ENCODE measurements around the gene TSGA10IP.
A peak's percentile ranks its signal among the peaks of the same experiment; 100 is the strongest.

Gene TSGA10IP

GRCh38 chr11:65945430-65945911 is at the start of gene TSGA10IP:
Gene TSGA10IP (plus strand): TSS chr11:65945480. CDS start chr11:65945676, 196 bp downstream.
- DNase-seq, result no peak

- no peak for DNase-seq
Observed at GRCh38 chr11:65895482-65895981, 49.7 kb upstream of the TSGA10IP start.

DNA sequence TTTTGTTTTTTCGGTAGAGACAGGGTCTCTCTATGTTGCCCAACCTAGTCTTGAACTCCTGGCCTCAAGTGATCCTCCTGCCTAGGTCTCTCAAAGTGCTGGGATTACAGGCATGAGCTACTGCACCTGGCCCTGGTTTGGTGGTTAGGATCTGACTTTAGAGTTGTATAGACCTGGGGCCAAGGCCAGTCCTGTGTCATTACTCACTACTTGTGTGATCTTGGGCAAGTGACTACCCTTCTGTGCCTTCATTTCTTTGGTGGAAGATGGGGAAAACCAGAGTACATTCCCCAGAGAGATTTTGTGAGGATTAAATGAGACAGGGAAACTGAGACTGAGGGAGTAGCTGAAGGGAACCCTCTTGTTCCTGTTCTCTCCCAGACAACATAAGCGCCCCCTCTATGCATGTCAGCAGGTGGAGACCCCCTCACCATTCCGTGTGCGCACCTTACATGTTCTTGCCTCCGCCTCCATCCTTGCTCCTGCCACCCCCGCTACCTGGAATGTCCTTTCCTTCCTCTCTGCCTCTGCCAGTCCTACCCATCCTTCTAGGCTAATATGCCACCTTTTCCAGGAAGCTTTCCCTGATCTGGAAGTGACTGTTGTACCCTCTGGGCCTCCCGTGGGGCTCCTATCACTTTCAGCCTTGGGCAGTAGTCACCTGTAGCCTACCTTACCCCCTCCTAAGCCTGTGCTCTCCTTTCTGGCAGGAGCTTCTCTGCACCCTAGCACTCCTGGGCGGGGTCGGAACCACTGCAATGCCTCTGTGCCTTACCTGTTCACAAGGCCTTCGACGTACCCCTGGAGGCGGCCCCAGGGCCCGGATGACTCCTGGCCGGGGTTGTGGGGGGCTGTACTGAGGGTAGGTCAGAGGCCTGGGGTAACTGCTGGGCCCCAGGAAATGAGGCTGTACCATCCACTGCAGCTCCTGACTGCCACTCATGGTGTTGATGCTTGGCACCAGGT is 49.0 kb upstream of the TSGA10IP start:
- no peak for DNase-seq

GRCh38 chr11:65897020-65897471 is 48.2 kb upstream of the TSGA10IP start:
- DNase-seq, result no peak

- DNase-seq, result no peak
Observed at GRCh38 chr11:65898656-65899355, 46.5 kb upstream of the TSGA10IP start.

- DNase-seq, result peak in 1 of 58 donors; percentile 47
Observed at GRCh38 chr11:65899356-65900124, 45.7 kb upstream of the TSGA10IP start.

DNA sequence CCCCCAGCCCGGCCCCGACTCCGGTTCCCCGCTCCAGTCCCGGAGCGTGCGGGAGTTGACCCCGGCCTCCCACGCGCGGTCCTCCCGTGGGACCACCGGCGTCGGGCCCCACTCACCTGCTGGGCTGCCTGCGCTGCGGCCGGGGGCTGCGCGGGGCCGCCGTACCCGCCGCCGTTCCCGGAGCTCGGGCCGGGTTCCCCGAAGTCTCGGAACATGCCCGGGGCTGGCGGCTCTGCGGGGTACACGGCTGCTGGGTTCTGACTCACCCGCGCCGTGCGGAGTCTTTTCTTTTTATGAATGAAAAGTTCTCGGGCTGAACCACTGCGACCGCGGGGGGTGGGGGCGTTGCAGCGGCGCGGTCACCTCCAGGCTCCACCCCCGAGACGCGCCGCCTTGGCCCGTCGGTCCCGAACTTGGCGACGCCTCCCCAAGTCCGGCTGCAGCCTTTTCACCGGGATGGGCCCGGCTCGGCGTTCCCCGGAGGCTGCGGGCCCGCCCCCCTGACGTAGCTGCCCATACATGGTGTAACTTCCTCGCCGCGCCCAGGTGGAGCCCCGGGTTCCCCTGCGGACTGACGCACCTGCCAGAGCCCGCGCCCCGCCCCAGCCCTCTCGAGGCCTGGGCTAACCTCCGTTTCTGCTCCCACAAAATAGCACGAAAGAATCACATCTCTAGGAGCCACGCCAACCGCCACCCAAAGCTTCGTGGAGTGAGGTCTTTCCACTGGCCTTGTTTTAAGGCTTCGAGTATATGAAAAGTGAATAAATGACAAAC is 45.0 kb upstream of the TSGA10IP start, which contains the start of gene FOSL1:
FOSL1 (minus strand) TSS at position 264 of the 774 bp plus-strand sequence; CDS start at position 215, 49 bp downstream.
- peak in 43 of 58 donors; percentile 12 to 89 (median 43) for DNase-seq

DNA sequence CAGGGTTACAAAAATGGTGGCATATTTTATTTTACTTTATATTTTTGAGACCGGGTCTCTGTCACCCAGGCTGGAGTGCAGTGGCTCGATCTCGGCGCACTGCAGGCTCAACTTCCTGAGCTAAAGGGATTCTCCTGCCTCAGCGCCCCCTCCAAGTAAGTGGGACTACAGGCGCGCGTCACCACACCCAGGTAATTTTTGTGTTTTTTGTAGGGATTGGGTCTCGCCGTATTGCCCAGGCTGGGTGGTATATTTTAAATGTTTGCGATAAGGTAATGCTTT is 44.4 kb upstream of the TSGA10IP start:
- no peak for DNase-seq

GRCh38 chr11:65903068-65903481 is 42.2 kb upstream of the TSGA10IP start:
- DNase-seq, result no peak

DNA sequence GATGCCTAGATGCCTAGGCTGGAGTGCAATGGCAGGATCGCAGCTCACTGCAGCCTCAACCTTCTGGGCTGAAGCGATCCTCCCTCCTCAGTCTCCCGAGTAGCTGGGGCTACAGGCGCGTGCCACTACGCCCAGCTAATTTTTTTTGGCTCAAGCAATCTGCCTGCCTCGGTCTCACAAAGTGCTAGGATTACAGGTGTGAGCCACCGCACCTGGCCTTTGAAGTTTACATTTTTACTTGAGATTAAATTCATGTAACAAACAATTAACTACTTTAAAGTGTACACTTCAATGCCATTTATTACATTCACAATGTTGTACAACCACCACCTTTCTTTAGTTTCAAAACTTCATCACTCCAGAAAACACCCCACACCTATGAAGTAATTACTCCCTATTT is 41.6 kb upstream of the TSGA10IP start:
- no peak for DNase-seq

- no peak for DNase-seq
Observed at GRCh38 chr11:65906602-65907001, 38.7 kb upstream of the TSGA10IP start.

DNA sequence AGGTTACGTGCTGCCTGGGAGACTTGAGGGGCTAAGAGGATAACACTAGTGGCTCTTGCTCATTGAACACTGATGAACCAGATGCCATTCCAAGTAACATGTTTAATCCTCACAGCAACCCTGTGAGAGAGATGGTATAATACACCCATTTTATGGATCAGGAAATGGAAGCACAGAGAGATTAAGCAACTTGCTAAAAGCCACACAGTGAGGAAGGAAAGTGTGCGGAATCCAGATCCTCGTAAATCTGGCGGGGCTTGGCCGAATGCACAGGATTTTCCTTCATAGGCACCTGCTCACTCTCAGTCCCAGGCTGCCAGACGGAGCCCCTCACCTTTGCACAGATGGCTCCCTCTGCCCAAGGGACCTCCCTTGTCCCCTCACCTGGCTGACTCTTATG is 37.4 kb upstream of the TSGA10IP start:
- no peak for DNase-seq

DNA sequence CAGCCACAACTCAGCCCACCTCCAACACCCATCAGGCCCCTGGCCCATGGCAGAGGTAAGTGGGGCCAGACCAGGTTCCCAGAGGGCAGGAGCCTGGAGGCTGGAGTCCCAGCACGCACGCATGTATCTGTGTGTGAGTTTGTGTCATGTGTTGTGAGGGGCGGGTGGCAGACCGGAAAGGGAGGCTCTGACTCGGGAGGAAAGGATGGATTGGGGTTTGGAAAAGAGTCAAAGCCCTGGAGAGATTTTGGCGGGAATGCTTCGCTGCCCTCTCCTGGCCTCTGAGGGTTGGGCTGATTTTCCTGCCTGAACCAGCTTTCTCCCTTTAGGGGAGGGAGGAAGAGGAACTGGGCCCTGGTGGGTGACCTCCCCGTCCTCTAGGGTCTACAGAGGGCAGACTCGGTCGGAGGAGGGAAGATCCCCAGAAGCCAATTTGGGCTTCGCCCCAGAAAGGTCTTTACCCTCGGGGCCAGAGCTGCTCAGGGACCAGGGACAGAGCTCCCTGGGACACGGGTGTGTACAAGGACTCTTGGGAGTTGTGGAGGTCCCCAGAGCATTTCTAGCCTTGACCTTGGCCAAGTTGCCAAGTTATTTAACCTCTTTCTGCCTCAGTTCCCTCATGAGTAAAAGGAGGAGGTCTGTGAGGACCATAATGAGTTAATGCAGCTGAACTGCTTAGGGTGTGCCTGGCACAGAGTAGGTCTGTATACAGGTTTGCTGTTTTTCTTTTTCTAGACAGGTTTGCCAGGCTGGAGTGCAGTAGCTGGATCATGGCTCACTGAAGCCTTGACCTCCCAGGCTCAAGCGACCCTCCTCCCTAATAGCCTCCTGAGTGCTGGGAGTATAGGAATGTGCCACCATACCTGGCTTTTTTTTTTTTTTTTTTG is 33.4 kb upstream of the TSGA10IP start:
- no peak for DNase-seq

GRCh38 chr11:65912845-65913244 is 32.4 kb upstream of the TSGA10IP start:
- no peak for DNase-seq

DNA sequence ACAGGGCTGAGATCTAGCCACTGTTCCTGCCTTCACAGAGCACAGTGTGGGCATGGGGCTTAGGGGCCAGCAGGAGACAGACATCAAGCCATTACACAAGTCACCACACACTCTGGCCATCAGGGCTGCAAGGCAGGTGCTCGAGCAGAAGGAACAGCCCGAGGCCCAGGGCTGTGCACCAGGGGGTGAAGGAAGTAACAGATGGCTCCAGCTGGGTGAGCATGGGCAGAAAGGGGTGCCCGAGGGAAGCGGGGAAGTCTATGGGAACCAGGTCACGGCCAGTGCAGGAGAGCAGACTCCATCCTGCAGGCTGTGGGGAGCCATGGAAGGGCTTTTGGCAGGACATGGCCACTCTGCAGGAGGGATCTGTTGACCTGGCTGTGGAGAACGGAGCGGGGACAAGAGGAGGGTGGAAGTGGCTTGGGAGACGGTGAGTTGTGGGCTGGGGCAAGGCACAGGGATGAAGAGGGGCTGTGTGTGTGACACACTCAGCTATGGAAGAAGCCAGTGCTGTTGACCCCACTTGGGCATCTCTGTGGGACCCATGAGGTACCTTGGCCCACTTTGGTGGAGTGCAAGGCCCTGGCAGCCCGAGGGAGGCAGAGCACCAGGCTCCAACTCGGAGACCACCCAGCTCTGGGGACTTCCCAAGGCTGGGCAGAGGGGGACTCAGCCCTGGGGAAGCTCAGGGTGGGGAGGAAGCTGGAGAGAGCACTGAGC is 30.0 kb upstream of the TSGA10IP start:
- peak in 1 of 58 donors; percentile 31 for DNase-seq

DNA sequence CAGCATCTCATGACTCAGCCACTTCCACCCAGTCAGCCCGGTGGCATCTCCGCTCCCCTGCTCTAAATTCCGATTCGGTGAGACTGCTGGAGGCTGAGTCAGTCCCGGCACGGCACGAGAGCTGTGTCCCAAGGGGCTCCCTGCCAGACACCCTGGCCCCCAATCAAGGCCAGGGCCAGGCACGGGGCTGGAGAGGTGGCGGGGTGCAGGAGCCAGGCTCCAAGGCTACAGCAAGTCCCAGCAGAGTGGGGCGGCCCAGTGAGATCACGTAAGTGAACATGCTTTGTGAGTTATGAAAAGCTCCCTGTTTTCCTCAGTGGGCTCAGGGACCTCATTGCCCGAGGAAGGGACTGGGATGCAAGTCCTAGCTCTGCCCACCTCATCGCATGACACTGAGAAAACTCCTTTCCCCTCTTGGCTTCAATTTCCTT is 29.4 kb upstream of the TSGA10IP start:
- peak in 17 of 58 donors; percentile 8 to 76 (median 40) for DNase-seq

DNA sequence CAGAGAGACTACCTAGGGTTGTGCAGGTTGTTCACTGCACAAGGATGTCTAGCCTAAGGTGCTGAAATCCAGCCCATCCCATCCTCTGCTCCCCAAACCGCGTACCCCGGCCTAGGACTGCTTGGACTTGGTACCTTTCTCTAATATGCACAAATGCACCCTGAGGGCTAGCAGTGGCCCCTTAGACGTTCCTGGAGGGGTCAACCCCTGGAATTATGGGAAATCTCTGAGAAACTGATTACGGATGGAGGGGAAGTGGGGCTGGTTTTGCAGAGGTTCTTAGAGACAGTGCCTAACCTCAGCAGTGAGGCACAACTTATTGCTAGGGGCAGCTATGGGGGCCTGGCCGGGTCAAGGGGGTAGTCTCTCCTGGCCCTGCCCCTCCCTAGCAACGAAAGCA is 28.9 kb upstream of the TSGA10IP start:
- DNase-seq, result no peak

DNA sequence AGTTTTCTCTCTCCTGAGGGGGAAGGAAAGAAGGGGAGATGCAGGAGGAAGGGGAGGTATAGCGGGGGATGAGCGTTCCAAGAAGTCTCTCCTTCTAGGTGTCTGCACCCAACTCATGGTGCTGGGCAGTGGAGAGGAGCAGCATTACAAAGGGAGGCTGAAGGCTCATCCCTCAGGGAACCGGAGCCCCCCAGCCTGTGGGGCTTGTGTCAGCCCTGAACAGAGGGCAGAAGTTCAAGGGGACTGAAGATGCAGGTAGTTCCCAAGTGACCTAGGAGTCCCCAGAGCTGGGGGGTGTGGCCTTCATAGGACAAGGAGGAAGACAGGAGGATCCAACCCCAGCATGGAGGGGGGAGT is 28.2 kb upstream of the TSGA10IP start:
- no peak for DNase-seq
